AG09319 (cell line): ENCODE data around the gene PRSS23.

ENCODE experiments used
- DNase-seq: peaks from one replicate; pipeline ENCODE4 v3.0.0-alpha.2; 2010; ENCODE audit warnings: low read depth; ENCODE audit errors: extremely low read depth
- TF ChIP-seq, protein P1 (sequence below): IDR thresholded peaks from 2 replicates; pipeline ENCODE4 v1.5.1; 2011; ENCODE audit warnings: low read depth, mild to moderate bottlenecking, inconsistent platforms, low read length, moderate library complexity

Gene PRSS23

GRCh38 chr11:86799680-86800075 is 664 bp upstream of the PRSS23 start:
- no peak for DNase-seq
- TF ChIP-seq, protein P1, sequence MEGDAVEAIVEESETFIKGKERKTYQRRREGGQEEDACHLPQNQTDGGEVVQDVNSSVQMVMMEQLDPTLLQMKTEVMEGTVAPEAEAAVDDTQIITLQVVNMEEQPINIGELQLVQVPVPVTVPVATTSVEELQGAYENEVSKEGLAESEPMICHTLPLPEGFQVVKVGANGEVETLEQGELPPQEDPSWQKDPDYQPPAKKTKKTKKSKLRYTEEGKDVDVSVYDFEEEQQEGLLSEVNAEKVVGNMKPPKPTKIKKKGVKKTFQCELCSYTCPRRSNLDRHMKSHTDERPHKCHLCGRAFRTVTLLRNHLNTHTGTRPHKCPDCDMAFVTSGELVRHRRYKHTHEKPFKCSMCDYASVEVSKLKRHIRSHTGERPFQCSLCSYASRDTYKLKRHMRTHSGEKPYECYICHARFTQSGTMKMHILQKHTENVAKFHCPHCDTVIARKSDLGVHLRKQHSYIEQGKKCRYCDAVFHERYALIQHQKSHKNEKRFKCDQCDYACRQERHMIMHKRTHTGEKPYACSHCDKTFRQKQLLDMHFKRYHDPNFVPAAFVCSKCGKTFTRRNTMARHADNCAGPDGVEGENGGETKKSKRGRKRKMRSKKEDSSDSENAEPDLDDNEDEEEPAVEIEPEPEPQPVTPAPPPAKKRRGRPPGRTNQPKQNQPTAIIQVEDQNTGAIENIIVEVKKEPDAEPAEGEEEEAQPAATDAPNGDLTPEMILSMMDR = no peak

GRCh38 chr11:86800960-86801272 is 574 bp downstream of the PRSS23 start:
- no peak for DNase-seq
- TF ChIP-seq, protein P1 = no peak

GRCh38 chr11:86801364-86801763 is 1.0 kb downstream of the PRSS23 start:
- DNase-seq = no peak
- TF ChIP-seq, protein P1 = no peak

DNA sequence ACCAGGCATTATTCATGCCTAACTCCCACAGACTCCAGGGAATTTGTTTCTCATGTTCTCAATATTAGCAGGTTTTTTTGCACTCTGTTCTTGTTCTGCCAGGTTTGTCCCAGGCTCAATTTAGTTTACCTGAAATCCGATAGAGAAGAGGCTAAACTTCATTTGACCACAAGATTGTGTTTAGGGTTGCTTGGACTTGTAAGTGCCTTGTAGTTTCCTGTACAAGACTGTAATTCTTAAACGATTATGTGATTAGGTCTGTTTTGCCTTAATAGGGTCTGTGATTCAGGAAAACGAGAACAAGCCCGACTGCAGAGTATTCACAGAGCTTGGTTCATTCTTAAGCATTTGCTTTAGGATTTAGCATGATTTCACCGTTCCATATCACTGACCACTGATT is 1.8 kb downstream of the PRSS23 start:
- no peak for DNase-seq
- TF ChIP-seq, protein P1 = no peak

DNA sequence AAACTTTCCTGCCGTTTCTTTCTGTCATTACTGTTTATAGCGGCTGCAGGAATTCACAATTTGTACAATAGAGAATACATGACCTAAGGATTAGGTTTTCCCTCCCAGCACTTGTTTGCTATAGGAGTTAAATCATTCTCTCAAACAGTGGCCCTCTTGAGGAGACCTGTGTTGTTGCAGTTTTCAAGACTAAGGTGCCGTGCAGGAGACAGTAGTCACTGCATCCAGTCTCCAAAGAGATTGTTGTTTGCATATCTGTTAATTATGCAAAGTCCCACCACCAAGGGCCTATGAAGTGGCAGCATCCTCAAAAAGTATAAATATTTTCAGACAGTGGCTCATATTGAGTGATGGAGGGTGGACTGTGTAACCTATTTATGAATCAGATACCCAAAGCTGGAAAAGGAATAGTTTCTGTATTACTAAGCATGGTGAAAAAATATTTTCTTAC is 2.3 kb downstream of the PRSS23 start:
- DNase-seq = peak; percentile 23
- TF ChIP-seq, protein P1 = peak; percentile 62

DNA sequence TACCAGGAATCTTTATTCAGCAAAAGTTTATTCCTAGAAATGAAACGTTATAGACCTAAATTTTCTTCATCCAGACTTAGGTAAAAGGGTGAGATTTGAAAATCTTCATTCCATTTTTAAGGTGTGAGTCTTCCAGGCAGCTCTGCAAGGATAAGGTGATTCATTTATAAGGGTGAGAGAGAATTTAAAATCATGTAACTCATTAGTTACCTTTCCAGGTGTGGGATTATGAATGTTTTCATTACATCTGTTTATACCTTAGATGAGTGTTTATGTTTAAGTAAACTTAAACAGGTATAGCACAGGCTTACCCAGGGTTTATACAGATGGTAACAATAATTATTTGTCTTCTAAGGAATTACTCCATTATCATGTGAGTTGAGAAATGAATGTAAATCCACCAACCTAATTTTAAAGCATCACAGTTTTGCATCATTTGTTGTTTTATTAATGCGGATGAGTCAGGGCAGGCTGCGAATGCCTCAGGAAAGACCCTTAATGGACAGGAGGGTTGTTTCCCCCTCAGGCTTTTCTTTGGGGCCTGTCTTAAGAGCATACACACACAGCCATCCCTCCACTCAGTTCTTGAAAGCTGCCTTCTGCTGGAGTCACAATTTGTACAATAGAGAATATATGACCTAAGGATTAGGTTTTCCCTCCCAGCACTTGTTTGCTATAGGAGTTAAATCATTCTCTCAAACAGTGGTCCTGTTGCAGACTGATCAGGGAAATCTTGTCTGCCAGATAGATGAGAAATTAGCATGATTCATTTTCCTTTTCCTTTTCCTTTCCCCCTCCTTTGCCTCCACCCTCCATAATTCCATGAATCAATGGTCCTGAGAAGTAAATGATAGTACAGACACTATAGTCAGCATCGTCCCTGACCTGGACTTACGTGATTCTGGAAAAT is 3.0 kb downstream of the PRSS23 start:
- DNase-seq = no peak
- TF ChIP-seq, protein P1 = no peak

DNA sequence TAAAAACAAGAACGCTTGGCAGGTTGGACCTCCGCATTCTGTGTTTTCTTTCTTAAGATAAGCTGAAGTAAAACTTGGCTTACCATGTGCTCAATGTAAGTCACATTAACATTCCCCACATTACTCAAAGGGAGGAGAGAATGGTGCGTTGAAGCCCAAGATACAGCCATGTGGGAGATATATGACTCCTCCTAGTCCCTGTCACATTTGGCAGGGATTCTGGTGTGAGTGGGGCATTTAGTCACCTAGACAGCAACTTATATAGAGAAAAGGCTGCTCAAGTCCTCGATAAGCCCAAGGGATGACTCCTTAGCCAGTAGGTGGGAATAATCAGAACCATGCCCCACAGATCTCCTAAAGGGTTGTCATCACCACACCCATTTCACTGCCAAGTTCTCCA is 4.6 kb downstream of the PRSS23 start:
- DNase-seq = no peak
- TF ChIP-seq, protein P1 = no peak
